Neural cell (in vitro differentiated cells): ENCODE results near the gene GPR78. TPM values are rescaled to one million over a fixed set of nuclear protein-coding genes. Genes with fewer than 3 reads are reported as not detected.

Experiments used
- H2AFZ ChIP-seq: fragments of 200-600, 300-800 bp; sonication (generic), shearing (Covaris generic); 2 replicates; pipeline ENCODE4 v1.6.0; 2014; ENCODE audit warnings: low read depth, mild to moderate bottlenecking, antibody characterized with exemption, low read length, moderate library complexity
- H3F3A ChIP-seq: fragments of 200-600 bp; shearing (Covaris generic); 2 replicates; pipeline ENCODE4 v1.6.1; 2016; ENCODE audit warnings: mild to moderate bottlenecking, moderate library complexity, mixed read lengths, antibody characterized with exemption, low read length; ENCODE audit not compliant: insufficient read depth, poor library complexity, severe bottlenecking
- H3K27ac ChIP-seq: fragments of 200-600, 300-800 bp; sonication (generic), shearing (Covaris generic); 2 replicates; pipeline ENCODE4 v1.5.1; 2014; ENCODE audit warnings: mild to moderate bottlenecking, low read length, moderate library complexity
- H3K27me3 ChIP-seq: fragments of 300-800, 200-600 bp; sonication (generic), shearing (Covaris generic); 2 replicates; pipeline ENCODE4 v1.6.0; 2014; ENCODE audit warnings: mild to moderate bottlenecking, low read depth, low read length, moderate library complexity; ENCODE audit not compliant: insufficient read depth
- H3K36me3 ChIP-seq: fragments of 300-800, 200-600 bp; sonication (generic), shearing (Covaris generic); 2 replicates; pipeline ENCODE4 v1.5.1; 2014; ENCODE audit warnings: mild to moderate bottlenecking, antibody characterized with exemption, low read length, moderate library complexity; ENCODE audit not compliant: insufficient read depth
- H3K4me2 ChIP-seq: fragments of 300-800, 200-600 bp; sonication (generic), shearing (Covaris generic); 2 replicates; pipeline ENCODE4 v1.6.0; 2014; ENCODE audit warnings: mild to moderate bottlenecking, low read length
- H3K4me3 ChIP-seq: fragments of 300-800, 200-600 bp; sonication (generic), shearing (Covaris generic); 2 replicates; pipeline ENCODE4 v1.5.1; 2014; ENCODE audit warnings: mild to moderate bottlenecking, low read length, moderate library complexity
- H3K79me2 ChIP-seq: fragments of 200-600 bp; shearing (Covaris generic); replicated peaks from 2 replicates; pipeline ENCODE4 v1.6.0; 2014; ENCODE audit warnings: mild to moderate bottlenecking, low read length, moderate library complexity; ENCODE audit not compliant: insufficient read depth
- H3K9ac ChIP-seq: fragments of 300-800, 200-600 bp; sonication (generic), shearing (Covaris generic); 2 replicates; pipeline ENCODE4 v1.6.1; 2016; ENCODE audit warnings: mild to moderate bottlenecking, low read length, mixed read lengths
- H3K9me2 ChIP-seq: fragments of 200-600 bp; shearing (Covaris generic); 2 replicates; pipeline ENCODE4 v1.6.1; 2016; ENCODE audit warnings: mild to moderate bottlenecking, low read length, mixed read lengths; ENCODE audit not compliant: insufficient read depth
- H3K9me3 ChIP-seq: fragments of 200-600, 300-800 bp; sonication (generic), shearing (Covaris generic); 2 replicates; pipeline ENCODE4 v1.6.1; 2016; ENCODE audit warnings: mild to moderate bottlenecking, mixed run types, low read length, moderate library complexity, mixed read lengths
- H4K20me1 ChIP-seq: fragments of 200-600 bp; shearing (Covaris generic); 2 replicates; pipeline ENCODE4 v1.6.1; 2016; ENCODE audit warnings: mild to moderate bottlenecking, mixed run types; ENCODE audit not compliant: insufficient read depth
- EP300 ChIP-seq: fragments of 450-650 bp; conservative IDR thresholded peaks from 2 replicates; pipeline ENCODE4 v1.6.1; 2014; ENCODE audit warnings: antibody characterized with exemption, mild to moderate bottlenecking, moderate library complexity; ENCODE audit not compliant: poor library complexity, severe bottlenecking
- EZH2 ChIP-seq: fragments of 200-600, 300-800 bp; shearing (Covaris generic), sonication (generic); IDR thresholded peaks from 2 replicates; pipeline ENCODE4 v1.6.1; 2014; ENCODE audit warnings: antibody characterized with exemption, low read length, borderline replicate concordance, mild to moderate bottlenecking; ENCODE audit not compliant: insufficient read depth, poor library complexity, severe bottlenecking
- MXI1 ChIP-seq: fragments of 450-650 bp; conservative IDR thresholded peaks from 2 replicates; pipeline ENCODE4 v1.6.1; 2014; ENCODE audit warnings: antibody characterized with exemption, mild to moderate bottlenecking; ENCODE audit not compliant: poor library complexity, severe bottlenecking
- POLR2AphosphoS5 ChIP-seq: IDR thresholded peaks from 2 replicates; pipeline ENCODE4 v1.6.1; 2012
- RAD21 ChIP-seq: fragments of 450-650 bp; conservative IDR thresholded peaks from 2 replicates; pipeline ENCODE4 v1.6.1; 2014; ENCODE audit warnings: antibody characterized with exemption, mild to moderate bottlenecking, moderate library complexity
- REST ChIP-seq: IDR thresholded peaks from 2 replicates; pipeline ENCODE4 v1.6.1; 2012; ENCODE audit warnings: borderline replicate concordance
- SMC3 ChIP-seq: fragments of 450-650 bp; conservative IDR thresholded peaks from 2 replicates; pipeline ENCODE4 v1.6.1; 2014; ENCODE audit warnings: antibody characterized with exemption, mild to moderate bottlenecking, moderate library complexity; ENCODE audit not compliant: poor library complexity
- TAF1 ChIP-seq: IDR thresholded peaks from 2 replicates; pipeline ENCODE4 v1.6.1; 2012; ENCODE audit warnings: low read depth
- polyA plus RNA-seq: library from polyadenylated mRNA; depleted of rRNA; stranded (reverse); fragments of >200 nt; gene quantifications from 2 replicates; pipeline ENCODE4 v1.2.3, GENCODE V29; 2014
- TF ChIP-seq, protein P1 (sequence below): fragments of 450-650 bp; IDR thresholded peaks from 2 replicates; pipeline ENCODE4 v1.5.1; 2014; ENCODE audit warnings: antibody characterized with exemption, mild to moderate bottlenecking, moderate library complexity; ENCODE audit not compliant: poor library complexity, severe bottlenecking

The GPR78 gene
- polyA plus RNA-seq, 1 donor from 2014 or later = not detected

DNA sequence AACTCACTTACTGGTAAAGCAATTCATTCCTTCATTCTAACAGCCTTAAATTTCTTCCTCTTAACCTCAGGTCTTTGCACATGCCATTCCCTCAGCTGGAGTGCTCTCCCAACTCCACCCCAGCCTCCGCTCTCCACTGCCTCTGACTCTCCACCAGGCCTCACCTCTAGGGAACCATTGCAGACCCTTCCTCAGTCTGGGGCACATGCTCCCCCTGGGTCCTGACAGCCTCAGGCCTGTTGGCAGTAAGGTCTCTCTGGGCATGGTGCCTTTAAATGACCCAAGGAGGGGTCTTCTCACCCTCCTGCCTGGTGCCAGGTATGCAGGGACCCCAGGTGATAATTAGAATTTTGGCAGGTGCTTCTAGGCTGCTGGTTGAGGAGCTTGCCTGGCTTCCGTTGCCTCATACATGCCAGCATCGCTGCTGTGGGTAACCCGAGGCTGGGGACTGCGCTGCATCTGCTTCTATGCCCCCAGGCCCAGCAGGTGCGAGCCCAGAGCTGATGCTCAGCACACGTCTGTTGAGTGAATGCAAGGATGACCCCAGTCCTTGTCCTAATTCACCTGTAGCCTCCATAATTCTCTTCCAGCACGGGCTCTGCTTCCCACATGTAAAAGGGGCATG, 27.5 kb upstream of the GPR78 start:
- TF ChIP-seq RAD21 (no peak), MXI1 (no peak), REST (no peak), SMC3 (no peak), EZH2 (no peak), TAF1 (no peak), EP300 (no peak), POLR2AphosphoS5 (no peak)
- TF ChIP-seq, protein P1, sequence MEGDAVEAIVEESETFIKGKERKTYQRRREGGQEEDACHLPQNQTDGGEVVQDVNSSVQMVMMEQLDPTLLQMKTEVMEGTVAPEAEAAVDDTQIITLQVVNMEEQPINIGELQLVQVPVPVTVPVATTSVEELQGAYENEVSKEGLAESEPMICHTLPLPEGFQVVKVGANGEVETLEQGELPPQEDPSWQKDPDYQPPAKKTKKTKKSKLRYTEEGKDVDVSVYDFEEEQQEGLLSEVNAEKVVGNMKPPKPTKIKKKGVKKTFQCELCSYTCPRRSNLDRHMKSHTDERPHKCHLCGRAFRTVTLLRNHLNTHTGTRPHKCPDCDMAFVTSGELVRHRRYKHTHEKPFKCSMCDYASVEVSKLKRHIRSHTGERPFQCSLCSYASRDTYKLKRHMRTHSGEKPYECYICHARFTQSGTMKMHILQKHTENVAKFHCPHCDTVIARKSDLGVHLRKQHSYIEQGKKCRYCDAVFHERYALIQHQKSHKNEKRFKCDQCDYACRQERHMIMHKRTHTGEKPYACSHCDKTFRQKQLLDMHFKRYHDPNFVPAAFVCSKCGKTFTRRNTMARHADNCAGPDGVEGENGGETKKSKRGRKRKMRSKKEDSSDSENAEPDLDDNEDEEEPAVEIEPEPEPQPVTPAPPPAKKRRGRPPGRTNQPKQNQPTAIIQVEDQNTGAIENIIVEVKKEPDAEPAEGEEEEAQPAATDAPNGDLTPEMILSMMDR = no peak
- Histone ChIP-seq H3F3A (no peaks in the 10 kb centered on the region), H3K79me2 (no peaks in the 10 kb centered on the region), H3K4me3 (no peak overlapping the region), H3K27me3 (no peaks in the 10 kb centered on the region), H3K27ac (no peak overlapping the region), H3K9me2 (no peaks in the 10 kb centered on the region), H3K36me3 (no peaks in the 10 kb centered on the region), H3K4me2 (no peak overlapping the region), H3K9ac (no peak overlapping the region), H4K20me1 (no peaks in the 10 kb centered on the region), H2AFZ (no peak overlapping the region), H3K9me3 (no peaks in the 10 kb centered on the region)

- H3K79me2 ChIP-seq = no peaks in the 10 kb centered on the region
- no peaks in the 10 kb centered on the region for H3K36me3 ChIP-seq
- no peaks in the 10 kb centered on the region for H3K9me3 ChIP-seq
- H3K27me3 ChIP-seq = no peaks in the 10 kb centered on the region
- no peak overlapping the region for H3K9ac ChIP-seq
- no peaks in the 10 kb centered on the region for H3K9me2 ChIP-seq
- H4K20me1 ChIP-seq = no peaks in the 10 kb centered on the region
- no peak overlapping the region for H3K27ac ChIP-seq
- H3F3A ChIP-seq = no peaks in the 10 kb centered on the region
- TF ChIP-seq TAF1 = no peak
- no peak for TF ChIP-seq SMC3
- no peak for TF ChIP-seq EP300
- TF ChIP-seq RAD21 = no peak
- no peak for TF ChIP-seq REST
- no peak for TF ChIP-seq EZH2
- H3K4me2 ChIP-seq = no peak overlapping the region
- no peak overlapping the region for H3K4me3 ChIP-seq
- no peak overlapping the region for H2AFZ ChIP-seq
These were observed 27.0 kb upstream of the GPR78 start for GRCh38 chr4:8553216-8553615.
